Measurements from ENCODE around the gene FASTKD3.
A peak's percentile ranks its signal among the peaks of the same experiment; 100 is the strongest.

Gene FASTKD3

DNA sequence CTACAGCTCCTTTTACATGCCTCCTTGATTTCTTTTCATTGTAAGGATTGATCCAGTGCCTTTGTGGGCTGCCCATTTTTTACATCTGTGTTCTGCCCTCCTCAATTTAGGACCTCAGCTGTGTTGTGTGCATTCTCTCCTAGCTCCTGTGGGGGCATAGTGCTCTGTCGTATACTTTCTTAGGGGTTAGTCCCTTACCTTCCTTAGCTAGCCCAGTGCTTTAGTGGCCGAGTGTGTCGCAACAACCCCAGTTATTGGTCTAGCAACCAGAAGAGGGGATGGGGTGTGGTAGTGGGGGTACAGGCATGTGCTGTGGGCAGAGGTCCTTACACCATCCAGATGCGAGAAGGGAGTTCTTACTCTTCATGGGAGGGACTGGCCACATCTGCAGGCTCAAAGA, 12.3 kb upstream of the FASTKD3 start:
- DNase-seq = no peak

DNA sequence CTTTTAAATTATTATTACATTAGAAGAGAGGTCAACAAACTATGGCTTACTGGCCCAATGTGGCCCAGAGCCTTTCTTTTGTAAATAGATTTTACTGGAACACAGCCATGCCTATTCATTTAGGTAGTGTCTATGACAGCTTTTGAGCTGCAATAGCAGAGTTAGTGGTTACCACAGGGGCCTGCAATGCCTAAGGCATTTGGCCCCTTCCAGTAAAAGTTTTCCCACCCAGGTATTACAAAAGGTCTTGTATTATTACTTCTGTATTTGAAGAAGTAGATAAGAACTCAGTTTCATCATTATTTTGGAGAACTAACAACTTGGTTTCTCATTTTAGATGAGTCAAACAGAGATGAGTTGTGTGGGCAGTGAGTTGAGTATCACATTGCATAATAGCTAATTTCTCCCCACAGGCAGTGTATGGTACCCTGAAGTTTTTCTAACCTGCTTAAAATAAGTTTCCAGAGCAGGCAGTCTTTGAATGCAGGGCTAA, 9.6 kb upstream of the FASTKD3 start:
- DNase-seq = no peak

DNA sequence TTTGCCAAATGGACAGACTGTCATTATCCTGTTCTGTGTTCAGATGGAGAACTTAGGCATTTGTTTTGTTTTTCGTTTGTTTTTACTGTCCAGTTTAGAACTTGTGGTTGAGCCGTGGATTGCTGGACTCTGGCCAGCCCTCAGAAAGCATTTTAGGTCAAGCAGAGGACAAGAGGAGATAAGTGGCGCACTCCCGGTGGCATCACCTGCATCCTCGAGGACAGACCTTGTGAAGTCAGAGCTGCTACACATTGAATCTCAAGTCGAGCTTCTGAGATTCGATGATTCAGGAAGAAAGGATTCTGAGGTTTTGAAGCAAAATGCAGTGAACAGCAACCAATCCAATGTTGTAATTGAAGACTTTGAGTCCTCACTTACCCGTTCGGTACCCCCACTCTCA, 9.0 kb upstream of the FASTKD3 start:
- DNase-seq = no peak

DNA sequence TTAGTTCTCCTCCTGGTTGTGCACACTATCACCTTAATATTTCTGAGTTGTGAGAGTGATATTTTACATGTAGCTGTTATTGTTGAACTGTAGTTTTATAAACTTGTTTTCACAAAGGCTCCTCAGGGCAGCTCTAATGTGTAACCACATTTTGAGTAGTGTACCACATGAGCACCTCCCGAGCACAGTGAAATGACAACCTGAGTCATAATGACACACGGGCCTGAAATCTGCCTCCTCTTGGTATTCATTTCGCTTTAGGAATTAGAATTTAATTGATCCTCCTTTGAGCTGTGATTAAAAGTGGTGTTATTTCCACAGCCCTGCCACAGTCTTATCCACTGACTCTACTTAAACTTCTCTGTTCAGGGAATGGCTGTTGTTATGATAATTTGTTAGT, 8.0 kb upstream of the FASTKD3 start:
- no peak for DNase-seq

GRCh38 chr5:7875151-7875550, 6.3 kb upstream of the FASTKD3 start:
- DNase-seq = no peak

- no peak for DNase-seq
Observed at GRCh38 chr5:7874639-7875038, 5.8 kb upstream of the FASTKD3 start.

- DNase-seq = peak; percentile 50 to 79
Observed at GRCh38 chr5:7873216-7873615, 4.4 kb upstream of the FASTKD3 start.

- peak; percentile 65 to 70 for DNase-seq
Observed at GRCh38 chr5:7872517-7873130, 3.8 kb upstream of the FASTKD3 start.

- no peak for DNase-seq
Observed at GRCh38 chr5:7871653-7872052, 2.8 kb upstream of the FASTKD3 start.

DNA sequence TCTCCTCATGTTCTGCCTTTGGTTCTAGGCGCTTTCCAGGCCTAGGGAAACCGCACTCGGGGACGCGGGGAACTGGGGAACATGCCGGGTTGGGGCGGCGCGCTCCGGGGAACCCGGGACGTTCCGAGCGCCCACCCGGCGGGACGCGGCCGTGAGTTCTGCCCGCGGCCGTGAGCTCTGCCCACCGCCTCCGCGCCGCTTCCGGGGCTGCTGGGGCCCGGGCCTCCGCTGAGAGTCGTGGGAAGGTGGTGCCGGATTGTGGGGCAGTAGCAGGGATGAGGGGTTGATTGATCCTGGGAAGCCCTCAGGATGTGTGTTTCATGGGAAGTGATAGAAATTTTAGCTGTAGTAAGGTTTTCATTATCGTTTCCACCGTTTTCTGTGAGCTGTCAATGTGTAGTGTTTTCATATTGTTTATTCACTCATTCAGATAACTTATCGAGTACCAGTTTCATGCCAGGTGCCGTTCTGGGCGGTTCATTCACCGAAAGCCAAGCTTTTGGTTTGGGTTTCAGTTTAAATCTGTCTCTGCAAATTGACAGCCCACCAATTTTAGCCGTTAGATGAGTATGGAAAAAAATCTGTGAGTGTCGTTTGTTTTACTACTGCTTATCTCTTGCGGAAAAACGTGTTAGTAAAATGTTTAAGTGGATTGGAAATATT, 774 bp upstream of the FASTKD3 start:
- DNase-seq = peak; percentile 16 to 39

GRCh38 chr5:7868427-7868772, 431 bp downstream of the FASTKD3 start:
- peak in 1 of 2 experiments; percentile 58 for DNase-seq

- DNase-seq = no peak
Observed at GRCh38 chr5:7867260-7867659, 1.6 kb downstream of the FASTKD3 start.

GRCh38 chr5:7866196-7866595, 2.6 kb downstream of the FASTKD3 start:
- DNase-seq = no peak

GRCh38 chr5:7857926-7858632, 10.8 kb downstream of the FASTKD3 start:
- DNase-seq = no peak

- DNase-seq = no peak
Observed at GRCh38 chr5:7857361-7857760, 11.5 kb downstream of the FASTKD3 start.

- DNase-seq = peak; percentile 1 to 68
Observed at GRCh38 chr5:7856855-7857254, 12.0 kb downstream of the FASTKD3 start.

GRCh38 chr5:7855611-7856010, 13.2 kb downstream of the FASTKD3 start:
- no peak for DNase-seq

GRCh38 chr5:7852988-7853387, 15.8 kb downstream of the FASTKD3 start:
- no peak for DNase-seq

- no peak for DNase-seq
Observed at GRCh38 chr5:7852542-7852941, 16.3 kb downstream of the FASTKD3 start.

DNA sequence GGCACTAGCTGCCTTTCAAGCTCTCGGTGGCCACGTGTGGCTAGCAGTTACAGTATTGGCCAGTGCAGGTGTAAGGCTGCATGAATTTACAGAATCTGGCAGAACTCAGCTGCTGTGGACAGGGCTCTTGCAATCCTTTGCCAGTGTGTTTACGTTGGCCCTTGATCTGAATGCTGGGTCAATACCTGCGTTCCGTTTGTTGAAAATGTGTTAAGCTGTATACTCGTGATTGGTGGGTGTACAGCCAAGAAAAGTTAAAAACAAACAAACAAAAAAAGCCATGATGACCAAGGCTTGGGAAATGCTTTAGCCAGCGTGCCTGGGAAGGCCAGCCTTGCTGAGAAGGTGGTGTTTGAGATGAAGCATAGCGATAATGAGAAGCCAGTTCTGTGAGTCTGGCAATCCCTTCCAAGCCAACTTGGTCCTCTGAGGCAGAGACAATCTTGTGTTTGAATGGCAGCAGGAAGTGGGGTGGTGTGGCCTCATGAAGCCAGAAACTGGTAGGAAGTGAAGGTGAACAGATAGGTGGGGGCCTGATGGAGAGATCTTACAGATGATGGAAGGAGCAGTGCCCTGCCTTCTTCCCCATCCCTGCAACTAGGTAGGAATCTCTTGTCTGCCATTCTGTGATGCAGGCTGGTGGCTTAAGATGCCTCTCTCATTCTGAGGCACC, 17.1 kb downstream of the FASTKD3 start:
- no peak for DNase-seq

- DNase-seq = no peak
Observed at GRCh38 chr5:7851240-7851592, 17.6 kb downstream of the FASTKD3 start.

- DNase-seq = peak; percentile 31 to 80
Observed at GRCh38 chr5:7850395-7851239, 18.2 kb downstream of the FASTKD3 start, which contains the start of gene CFAP90. Gene CFAP90, minus strand, starts transcription at chr5:7851133. Its CDS starts 112 bp downstream, at chr5:7851021.

Data from NCI-H526 (cell line).